Fibroblast of mammary gland (primary cell): ENCODE results near the gene RSAD2.

Experiments used
- DNase-seq: peaks from one replicate; pipeline ENCODE4 v3.0.0-alpha.2; 2010; ENCODE audit warnings: low read depth
- H3K4me3 ChIP-seq: 2 replicates; pipeline ENCODE4 v1.5.1; 2011; ENCODE audit warnings: low read depth, mild to moderate bottlenecking, low read length, moderate library complexity; ENCODE audit not compliant: control insufficient read depth
- TF ChIP-seq, protein P1 (sequence below): conservative IDR thresholded peaks from 2 replicates; pipeline ENCODE4 v1.5.1; 2011; ENCODE audit warnings: low read depth, low read length, inconsistent platforms; ENCODE audit not compliant: control insufficient read depth, insufficient read depth

RSAD2 gene, protein sequence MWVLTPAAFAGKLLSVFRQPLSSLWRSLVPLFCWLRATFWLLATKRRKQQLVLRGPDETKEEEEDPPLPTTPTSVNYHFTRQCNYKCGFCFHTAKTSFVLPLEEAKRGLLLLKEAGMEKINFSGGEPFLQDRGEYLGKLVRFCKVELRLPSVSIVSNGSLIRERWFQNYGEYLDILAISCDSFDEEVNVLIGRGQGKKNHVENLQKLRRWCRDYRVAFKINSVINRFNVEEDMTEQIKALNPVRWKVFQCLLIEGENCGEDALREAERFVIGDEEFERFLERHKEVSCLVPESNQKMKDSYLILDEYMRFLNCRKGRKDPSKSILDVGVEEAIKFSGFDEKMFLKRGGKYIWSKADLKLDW

DNA sequence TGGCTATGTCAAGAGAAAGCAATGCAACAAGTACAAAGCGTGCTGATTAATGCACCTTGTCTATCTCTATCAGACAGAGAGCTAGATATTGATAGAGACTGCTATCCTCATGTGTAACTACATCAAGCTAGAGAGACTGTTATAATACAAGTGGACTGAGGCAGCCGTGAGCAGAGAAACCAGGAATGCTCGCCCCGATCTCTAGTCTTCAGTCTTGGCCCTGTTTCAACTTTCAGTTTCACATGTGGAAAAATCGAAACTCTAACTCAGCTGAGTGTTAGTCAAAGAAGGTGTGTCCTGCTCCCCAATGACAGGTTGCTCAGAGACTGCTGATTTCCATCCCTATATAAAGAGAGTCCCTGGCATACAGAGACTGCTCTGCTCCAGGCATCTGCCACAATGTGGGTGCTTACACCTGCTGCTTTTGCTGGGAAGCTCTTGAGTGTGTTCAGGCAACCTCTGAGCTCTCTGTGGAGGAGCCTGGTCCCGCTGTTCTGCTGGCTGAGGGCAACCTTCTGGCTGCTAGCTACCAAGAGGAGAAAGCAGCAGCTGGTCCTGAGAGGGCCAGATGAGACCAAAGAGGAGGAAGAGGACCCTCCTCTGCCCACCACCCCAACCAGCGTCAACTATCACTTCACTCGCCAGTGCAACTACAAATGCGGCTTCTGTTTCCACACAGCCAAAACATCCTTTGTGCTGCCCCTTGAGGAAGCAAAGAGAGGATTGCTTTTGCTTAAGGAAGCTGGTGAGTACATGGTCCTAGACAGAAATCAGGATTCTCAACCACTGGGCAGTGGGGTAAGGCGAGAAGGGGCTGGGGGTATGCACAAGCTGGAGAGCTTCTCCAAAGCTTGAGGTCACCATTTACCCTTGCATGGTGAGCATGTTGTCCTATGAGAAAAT is at the start of gene RSAD2:
Gene RSAD2 (plus strand): TSS at position 376 of the 903 bp plus-strand sequence. CDS start 24 bp downstream, at position 400.
- TF ChIP-seq, protein P1, sequence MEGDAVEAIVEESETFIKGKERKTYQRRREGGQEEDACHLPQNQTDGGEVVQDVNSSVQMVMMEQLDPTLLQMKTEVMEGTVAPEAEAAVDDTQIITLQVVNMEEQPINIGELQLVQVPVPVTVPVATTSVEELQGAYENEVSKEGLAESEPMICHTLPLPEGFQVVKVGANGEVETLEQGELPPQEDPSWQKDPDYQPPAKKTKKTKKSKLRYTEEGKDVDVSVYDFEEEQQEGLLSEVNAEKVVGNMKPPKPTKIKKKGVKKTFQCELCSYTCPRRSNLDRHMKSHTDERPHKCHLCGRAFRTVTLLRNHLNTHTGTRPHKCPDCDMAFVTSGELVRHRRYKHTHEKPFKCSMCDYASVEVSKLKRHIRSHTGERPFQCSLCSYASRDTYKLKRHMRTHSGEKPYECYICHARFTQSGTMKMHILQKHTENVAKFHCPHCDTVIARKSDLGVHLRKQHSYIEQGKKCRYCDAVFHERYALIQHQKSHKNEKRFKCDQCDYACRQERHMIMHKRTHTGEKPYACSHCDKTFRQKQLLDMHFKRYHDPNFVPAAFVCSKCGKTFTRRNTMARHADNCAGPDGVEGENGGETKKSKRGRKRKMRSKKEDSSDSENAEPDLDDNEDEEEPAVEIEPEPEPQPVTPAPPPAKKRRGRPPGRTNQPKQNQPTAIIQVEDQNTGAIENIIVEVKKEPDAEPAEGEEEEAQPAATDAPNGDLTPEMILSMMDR = no peak
- peak within 1 kb of the TSS; percentile 26 for H3K4me3 ChIP-seq
- DNase-seq = peak; percentile 55

DNA sequence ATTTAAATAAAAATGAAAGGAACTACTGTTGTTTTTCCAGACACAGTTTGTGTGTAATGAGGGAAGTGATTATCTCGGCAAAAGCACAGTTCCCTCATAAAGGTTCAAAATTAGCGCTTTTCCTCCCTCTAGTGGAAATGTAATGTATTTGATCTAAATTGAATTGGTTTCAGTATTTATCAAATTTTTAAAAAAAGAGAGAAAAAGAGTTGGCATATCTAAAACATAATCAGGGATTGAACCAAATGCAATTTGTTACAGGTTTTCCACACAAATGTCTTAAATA is 49.3 kb upstream of the RSAD2 start:
- peak; percentile 68 for DNase-seq
- TF ChIP-seq, protein P1 = peak; percentile 51
- H3K4me3 ChIP-seq = no peak overlapping the region

DNA sequence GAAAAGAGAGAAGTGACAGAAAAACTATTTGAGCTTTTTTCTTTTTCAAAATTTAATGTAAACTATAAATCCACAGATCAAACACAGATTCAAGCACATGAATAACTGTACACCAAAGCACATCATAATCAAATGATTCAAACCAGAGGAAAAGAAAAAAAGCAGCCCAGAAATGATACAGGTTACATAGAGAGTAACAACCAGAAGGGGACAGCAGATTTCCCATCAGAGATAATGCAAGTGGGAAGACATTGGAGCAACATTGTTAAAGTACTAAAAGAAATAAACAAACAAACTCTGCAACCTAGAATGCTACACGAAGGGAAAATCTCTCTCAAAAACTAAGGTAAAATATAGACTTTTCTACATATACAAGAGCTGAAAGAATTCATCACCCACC is 46.3 kb upstream of the RSAD2 start:
- DNase-seq = no peak
- H3K4me3 ChIP-seq = no peak overlapping the region
- TF ChIP-seq, protein P1 = no peak

DNA sequence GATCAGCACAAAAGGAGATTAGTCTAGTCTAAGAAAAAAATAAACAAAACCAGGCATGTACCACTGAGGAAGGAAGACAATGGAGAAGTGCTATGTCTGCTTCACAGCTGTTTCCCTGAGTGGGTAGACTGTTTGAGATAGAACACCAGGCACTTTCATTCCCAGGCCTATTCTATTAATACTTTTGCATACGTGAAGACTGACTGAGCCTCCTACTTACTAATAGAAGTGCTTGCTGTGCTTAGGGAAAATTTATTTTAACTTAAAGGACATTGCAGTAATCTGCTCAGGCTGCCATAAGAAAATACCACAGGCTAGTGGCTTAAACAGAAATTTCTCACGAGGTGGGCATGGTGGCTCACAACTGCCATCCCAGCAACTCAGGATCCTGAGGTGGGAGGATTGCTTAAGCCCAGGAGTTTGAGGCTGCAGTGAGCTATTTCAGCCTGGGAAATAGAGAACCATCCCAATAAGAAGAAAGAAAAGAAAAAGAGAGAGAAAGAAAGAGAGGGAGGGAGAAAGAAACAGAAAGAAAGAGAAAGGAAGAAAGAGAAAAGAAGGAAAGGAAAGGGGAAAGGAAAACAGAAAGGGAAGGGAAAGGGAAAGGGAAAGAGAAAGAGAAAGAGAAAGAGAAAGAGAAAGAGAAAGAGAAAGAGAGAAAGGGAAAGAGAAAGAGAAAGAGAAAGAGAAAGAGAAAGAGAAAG is 44.8 kb upstream of the RSAD2 start:
- TF ChIP-seq, protein P1 = no peak
- no peak overlapping the region for H3K4me3 ChIP-seq
- no peak for DNase-seq

DNA sequence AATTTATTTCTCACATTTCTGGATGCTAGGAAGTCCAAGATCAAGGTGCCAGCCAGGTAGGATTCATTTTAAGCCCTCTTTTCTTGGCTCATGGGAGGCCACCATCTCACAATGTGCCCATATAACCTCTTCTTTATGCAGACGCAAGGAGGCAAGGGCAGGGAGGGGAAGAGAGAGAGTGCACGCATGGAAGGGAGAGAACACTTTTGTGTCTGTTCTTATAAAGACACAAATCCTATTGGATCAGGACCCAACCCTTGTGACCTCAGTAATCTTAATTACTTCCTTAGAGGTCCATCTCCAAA is 44.3 kb upstream of the RSAD2 start:
- H3K4me3 ChIP-seq = no peak overlapping the region
- DNase-seq = no peak
- TF ChIP-seq, protein P1 = no peak

DNA sequence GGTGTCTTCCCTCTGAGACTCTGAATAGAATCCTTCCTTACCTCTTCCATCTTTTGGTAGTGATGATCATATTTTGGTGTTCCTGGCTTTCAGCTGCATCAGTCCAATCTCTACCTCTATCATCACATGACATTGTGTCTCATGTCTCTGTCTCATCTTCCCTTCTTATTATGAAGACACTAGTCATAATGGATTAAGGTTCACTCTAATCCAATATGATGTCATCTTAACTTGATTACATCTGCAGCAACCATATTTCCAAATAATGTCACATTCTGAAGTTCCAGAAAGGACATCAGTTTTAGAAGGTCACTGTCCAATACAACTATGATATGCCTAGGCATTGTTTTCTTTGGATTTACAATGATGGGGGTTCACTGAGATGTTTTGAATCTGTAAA is 43.4 kb upstream of the RSAD2 start:
- TF ChIP-seq, protein P1 = no peak
- no peak for DNase-seq

More for the DNA sequence above, 43.4 kb upstream of the RSAD2 start:
- no peak overlapping the region for H3K4me3 ChIP-seq
